HuH-7.5 (cell line): ENCODE measurements around the gene SLC29A3.

ENCODE experiments used
- DNase-seq: peaks from one replicate; pipeline ENCODE4 v3.0.0; 2011; ENCODE audit warnings: low spot score

The SLC29A3 gene

DNA sequence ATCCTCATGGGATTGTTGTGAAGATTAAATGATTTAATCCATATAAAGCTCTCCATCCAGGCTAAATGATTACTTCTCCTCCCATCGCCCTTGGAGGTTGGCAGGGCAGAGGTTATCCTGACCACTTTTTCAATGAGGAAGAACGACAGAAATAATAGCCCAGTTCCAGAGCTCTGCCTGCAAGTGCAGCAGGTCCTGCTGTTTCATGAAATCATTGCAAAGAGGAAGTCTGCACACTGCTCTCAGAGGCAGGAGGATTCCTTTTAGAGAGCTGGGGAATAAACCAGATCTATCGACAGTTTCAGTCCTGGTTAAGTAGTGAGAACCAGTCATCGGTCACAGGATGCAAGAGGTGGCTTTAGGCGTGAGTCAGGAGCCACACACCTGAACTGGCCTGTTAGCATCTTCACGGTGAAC is 52.7 kb downstream of the SLC29A3 start:
- DNase-seq = no peak

DNA sequence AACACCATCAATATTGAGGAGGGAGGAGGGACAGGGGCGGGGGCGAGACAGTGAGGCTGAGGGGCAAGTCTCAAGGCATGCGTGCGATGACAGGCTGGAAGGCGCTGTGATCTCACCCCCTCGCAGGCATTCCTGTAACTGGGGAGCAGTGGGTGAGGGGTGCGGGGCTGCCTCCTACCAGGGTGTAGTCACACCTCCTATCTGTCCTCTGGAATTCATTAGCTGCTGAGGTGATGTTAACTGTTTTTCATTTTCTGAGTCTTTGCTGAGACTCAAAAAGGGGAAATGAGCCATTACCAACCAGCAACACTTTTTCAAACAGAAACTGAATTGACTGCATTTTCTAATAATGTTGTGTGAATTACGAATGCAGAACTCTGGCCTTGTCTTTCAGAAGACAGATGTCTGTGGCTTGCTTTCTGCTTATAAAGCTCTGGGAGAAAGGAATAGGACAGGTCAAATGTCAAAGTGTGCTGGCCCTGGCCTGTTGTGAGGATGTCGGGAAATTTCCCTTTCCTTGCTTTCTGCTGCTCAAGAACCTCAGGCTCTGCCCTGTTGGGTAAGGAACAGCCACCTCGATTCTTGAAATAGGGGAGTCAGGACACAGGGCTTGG is 53.9 kb downstream of the SLC29A3 start:
- no peak for DNase-seq

DNA sequence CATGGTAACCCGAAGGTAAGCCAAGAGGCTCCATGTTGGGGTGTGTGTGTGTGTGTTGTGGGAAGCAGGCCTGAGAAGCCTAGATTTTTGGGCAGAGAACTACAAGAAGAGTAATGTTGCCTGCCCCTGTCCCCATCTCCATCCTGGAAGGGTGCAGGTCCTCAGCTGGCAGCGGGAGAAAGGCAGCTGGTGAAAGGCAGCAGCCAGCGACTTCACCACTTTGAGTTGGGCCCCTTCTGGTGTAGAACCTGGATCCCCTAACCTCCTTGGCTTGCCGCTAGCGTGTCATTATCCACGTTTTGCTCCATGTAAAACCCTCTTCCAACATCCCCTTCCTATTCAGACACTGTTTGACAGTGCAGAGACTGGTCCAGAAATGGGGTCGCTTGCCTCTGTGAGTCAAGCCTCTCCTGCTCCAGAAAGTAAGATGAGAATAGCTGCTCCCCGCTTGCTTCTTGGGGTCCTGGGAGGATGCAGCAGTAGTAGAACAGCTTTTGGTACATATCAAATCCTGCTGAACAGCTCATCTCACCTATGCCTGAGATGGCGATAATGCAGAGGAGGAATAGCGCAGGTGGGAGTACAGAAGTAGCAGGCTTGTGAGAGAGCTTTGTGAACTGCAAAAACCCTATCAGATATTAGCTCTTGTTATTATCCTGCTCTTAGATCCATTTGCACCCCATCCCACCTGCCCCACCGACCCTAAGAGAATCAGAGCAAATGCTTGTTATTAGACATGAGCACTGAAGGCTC is 55.6 kb downstream of the SLC29A3 start:
- no peak for DNase-seq

DNA sequence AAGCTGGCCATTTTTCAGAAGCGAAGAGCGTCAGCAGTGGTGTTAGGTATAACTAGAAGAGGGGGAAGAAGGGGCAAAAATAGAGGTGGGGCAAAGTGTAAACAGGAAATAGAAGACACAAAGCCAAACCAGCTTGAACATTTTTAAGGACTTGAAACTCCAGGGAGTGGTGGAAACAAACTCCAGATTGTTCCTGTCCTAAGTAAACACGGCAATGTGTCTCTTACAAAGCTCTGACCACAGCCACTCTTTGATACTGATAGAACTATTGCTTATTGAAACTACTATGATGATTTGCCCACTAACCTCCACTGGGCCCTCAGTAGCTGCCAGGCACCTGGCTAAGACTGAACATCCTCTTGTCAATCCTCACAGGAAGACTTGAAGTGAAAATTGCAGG is 56.9 kb downstream of the SLC29A3 start:
- no peak for DNase-seq

DNA sequence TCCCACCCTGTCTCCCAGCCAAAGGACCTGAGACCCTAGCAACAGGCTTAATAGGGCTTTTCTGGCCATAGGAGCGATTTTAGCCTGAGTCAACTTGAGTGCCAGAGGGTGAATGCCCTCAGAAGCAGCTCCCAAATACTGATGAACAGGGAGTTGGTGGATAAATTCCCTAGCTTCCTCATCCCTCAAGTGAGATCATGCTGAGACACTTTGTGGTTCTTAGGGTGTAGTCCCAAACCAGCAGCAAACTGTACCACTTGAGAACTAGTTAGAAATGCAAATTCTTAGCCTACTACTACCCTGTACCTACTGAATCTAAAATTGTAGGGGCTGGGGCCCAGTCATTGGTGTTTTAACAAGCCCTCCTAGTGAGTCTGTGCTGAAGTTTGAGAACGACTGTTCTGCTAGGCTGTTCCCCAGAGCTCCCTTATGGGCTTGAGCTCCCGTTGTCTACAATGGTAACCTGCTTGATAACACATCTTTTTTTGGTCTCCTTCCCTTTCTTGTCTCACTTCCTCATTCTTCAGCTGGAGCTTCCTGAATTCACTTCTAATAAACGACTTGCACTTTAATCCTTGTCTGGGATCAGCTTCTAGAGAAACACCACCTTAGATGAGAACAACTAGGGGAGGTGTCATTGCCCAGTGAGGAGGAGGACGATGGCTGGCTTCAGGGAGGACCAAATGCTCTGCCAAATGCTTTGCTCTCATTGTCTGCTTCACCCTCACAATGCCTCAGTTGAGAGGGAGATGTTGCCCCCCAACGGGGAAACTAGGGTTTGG is 59.5 kb downstream of the SLC29A3 start:
- DNase-seq = no peak

DNA sequence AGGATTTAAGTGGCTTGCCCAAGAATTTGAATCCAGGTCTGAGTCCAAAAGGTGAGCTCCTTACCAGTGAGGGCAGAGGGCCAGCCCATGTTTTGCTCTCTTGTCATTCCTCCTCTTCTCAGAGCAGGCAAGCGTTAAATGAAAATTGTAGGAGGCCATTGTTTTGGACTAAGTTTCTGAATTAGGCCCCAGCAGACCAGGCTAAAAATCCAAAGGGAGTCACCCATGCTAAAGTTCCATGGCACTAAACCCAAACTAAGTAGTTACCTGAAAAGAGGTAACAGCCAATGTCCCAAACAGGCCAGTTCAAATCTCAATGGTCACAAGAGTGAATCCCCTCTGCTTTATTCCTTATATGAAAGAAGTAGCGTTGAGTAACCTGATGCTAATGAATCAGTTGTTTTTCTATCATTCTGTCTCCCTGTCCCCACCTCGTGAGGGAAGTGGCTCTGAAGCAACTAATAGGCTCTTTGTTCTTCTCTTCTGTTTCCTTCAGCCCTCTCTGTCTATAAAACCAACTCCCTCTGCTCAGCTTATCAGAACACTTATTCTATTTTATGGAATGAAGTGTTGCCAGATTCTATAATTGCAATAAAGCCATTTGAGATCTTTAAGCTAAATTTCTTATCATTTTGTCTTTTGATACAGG is 60.2 kb downstream of the SLC29A3 start:
- DNase-seq = no peak

DNA sequence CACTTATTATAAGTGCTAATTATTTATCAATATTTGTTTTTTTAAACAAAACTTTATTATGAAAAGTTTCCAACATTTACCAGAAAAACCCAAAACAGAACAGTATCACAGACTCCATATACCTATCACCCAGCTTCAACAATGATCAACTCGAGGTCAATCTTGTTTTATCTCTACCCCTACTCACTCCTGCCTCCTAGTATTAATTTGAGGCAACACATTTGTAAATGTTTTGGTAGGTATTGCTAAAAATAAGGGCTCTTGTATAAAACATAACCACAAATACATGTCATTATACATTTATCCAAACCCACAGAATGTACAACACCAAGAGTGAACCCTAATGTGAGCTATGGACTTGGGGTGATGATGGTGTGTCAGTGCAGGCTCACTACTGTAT is 61.8 kb downstream of the SLC29A3 start:
- DNase-seq = no peak

DNA sequence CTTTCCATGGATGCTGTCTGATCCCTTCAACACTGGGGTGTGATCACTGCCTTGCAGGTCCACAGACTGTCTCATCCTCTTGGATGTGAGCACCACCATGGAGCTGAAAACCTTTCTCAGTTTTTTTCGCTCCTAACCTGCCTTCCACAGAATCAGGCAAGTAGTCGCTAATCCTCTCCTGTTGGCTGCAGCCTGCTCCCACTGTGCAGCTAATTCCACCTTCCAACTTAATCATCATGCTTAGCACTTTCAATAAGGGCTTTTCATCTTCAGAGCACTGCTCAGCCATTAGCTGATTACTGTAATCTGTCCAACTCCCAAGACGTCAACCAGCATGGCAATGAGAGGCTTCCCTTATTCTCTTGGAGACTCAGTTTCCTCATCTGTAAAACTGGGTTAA is 62.6 kb downstream of the SLC29A3 start:
- DNase-seq = no peak

DNA sequence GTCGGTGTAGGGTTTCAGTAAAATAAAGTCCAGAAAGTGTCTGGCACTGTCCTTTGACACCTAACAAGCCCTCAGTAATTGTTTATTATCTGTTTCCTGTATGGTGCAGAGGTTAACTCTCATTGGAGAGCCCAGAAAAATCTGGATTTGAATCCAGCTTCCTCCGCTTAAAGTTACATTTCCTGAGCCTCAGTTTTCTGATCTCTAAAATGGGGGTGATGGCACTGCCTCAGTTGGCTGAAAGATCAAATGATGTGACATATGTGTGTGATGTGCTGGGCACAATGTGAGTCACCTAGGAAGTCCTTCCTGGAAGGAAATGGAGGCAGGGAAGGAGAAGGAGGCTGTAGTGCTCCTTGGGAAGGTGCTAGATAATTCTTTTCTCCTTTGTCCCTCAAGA is 63.0 kb downstream of the SLC29A3 start:
- DNase-seq = no peak

DNA sequence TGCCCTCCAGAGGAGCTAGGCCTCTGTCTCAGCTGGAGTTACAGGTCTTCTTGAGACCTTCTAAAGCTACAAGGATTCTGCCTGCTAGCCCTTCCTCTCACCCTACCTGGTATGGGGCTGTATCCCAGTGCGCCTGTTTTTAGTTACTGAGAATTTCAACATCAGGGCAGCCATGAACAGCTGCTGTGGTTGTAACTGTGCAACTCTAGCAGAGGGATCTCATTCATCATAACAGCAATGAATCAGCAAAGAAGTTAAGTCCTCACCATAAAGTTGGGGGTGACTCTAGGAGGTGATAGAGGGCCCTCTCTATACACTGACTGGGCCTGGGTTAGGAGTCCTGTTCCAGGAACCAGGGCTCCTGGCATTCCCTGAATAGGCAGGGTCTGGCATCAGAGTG is 63.7 kb downstream of the SLC29A3 start:
- DNase-seq = no peak

DNA sequence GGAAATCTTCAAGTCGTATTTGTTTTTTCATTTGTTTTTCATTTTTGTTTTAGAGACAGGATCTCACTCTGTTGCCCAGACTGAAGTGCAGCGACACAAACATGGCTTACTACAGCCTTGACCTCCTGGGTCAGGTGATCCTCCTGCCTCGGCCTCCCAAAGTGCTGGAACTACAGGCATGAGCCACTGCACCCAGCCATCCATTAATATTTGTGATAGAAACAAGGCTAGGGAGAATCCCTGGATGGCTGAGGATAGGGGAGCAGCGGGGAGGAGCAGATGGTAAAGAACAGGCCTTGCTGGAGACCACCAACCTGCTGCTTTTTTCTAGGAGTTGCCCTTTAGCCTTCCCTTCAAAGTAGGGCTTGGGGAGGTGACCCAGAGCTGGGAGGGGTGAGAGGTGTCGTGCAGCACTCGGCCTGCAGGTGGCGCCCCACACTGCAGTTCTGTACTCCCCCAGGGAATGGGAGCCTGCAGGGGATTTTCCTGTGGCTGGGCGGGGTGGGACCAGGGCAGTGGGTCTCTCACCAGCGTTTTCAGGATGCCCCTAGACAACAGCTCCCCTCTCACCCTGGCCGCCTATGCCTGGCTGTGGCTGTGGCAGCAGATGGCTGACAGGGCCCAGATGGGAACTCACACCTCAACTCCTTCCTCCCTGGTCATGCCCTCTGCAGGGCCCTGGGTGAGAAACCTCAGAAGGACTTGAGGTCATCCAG is 65.1 kb downstream of the SLC29A3 start:
- DNase-seq = peak; percentile 62

DNA sequence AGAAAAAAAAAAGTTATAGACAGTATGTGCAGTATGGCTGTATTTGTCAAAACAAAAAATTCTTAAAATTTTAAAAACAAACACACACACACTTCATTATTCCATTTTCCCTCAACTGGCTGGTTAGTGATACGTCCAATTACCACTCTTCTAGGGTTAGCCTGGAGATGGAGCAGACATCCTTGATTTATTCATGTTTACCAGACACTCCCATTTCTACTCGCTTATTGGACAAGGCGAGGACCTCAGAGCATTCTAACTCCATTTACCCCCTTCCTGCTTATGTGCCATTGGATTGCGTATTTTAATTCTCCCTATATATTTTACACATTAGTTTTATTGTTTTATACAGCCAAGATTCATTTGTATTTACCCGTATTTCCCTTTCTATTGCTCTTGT is 69.1 kb downstream of the SLC29A3 start:
- no peak for DNase-seq

DNA sequence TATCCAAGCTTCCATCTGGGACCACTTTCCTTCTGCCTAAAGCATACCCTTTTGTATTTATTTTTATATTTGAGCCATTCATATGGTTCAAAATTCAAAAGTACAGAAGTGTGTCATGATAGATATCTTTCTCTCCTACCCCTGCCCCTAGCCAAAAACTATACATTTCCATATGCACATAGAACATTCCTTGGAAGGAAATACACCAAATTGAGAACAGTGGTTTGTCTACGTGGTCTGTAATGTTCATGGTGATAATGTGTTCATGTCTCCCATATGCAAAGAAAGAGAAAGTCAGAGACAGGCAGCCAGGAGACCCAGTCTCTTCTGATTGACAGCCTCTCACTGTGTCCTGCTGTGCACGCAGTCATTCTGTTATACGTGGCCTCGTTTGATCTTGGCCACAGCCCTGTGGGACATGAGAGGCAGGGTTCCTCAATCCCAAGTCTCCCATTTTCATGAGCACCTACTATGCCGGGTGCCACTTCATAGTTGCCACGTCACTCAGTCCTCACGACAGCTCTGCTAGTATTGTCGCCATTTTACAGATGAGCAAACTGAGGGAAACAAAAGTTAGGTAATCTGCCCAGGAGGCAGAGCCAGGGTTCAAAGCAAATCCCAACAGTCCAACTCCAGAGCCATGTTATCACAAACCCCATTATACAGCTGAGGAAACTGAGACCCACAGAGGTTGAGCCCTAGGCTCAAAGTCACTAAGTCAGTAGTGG is 69.7 kb downstream of the SLC29A3 start:
- DNase-seq = no peak

DNA sequence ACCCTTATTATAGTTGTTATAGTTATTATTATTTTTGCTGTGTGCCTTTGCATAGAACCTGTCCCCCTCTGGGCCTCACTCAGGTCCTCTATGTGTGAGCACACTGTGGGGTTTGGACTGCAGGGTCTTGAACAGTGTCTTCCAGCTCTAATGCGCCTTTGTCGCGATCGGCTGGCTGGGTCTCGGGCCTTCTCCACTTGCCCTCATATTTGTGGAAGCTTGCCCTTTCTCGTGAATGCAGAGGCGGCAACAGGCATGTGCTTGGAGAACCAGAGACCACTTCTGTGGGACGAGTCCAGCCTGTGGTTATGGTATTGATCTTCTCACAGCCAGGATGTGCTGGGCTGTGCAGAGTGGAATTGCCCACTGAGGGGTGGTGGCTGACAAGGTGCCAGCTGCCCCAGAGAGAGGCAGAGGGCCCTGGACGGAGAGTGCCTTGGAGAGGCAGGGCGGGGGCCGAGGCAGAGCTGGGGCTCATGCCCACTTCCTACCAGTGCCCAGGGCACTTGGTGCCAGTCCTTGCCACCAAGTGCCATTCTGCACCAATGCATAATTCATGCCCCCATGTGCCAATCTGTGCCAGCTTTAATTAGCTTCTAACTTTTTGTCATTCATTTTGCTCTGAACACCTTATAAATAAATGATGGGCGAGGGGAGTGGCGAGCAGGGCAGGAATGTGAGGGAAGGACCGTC is 70.9 kb downstream of the SLC29A3 start:
- DNase-seq = no peak

DNA sequence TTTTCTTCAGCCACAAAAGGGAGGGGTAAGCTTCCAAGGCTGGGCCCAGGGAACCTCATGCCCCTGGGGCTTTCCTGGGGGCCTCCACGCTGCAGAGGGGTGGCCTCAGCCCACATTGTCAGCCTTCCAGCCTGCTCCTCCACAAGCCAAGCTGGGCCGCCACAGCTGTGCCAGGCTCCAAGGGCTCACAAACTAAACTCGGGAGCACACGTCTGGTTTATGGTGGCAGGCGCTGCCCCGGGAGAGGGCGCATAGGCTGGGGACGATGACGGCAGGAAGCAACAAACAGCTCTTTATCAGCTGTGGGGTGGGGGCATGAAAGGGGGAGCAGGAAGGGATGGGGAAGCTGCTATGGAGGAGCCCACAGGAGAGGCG is 71.4 kb downstream of the SLC29A3 start:
- no peak for DNase-seq

DNA sequence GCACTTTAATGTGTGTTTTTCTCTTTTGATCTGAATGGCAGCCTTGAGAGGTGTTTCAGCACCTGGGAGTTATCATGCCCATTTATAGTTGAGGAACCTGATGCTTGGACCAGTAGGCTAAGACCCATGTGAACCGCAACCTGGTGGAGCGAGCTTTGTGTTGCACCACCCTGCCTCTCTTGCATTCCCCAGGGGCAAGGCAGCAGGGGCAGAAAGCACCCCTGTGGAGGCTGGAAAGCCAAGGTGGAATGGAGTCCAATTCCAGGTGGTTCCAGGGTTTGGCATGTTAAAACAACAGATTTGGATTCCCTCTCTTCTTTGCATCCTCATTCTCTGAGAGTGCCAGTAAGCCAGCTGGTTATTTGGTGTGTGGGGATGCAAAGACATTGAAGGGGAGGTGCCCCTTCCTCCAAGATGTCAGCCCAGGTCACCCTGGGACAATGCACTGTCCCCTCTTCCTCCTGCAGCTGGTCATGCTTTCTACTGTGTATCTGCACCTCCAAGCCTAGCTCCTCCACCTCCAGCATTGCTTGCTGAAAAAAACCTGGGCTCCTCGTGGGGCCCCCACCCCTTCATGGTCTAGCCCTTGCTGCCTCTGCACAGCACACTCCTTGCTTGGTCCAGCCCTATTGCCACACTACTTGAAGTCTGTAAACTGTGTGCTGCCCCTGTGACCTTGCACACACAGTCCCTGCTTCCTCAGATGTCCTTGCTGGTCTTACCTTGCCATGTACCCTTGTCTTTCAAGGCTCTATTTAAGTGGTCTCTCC is 72.0 kb downstream of the SLC29A3 start:
- DNase-seq = no peak

DNA sequence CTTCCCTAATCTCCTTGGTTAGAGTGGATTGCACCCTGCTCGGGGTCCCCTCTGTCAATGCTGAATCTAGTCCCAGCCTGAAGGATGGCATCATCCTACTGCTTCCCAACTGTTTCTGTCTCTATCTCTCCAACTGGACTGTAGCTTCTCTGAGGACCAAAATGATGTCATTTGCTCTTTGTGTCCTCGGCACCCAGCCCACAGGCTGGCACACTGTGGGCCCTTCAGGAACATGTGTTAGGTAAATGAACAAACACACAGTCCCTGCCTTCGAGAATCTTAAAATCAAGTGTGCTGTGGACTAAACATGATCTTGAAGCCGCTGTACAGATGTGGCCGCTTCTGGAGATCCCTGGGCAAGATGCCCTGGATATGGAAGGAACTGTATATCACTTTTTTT is 72.6 kb downstream of the SLC29A3 start:
- DNase-seq = no peak

DNA sequence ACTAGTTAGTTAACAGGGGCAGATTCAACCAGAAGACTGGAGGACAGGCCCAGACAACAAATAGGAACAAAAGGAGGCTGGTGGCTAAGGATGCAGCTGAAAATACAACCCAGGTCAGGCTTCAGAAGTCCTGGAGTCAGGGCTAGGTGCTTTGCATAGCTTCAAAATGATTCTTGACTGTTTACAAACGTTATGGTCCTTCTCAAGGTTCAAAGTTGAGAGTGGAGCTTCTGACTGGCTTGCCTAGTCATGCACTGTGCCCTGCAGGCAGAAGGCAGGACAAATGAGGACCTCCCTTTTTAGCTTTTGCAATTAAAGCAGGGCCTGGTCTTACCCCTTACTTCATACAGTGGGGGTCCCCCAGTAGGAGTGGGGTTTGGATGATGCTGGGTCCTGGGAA is 73.2 kb downstream of the SLC29A3 start:
- no peak for DNase-seq

DNA sequence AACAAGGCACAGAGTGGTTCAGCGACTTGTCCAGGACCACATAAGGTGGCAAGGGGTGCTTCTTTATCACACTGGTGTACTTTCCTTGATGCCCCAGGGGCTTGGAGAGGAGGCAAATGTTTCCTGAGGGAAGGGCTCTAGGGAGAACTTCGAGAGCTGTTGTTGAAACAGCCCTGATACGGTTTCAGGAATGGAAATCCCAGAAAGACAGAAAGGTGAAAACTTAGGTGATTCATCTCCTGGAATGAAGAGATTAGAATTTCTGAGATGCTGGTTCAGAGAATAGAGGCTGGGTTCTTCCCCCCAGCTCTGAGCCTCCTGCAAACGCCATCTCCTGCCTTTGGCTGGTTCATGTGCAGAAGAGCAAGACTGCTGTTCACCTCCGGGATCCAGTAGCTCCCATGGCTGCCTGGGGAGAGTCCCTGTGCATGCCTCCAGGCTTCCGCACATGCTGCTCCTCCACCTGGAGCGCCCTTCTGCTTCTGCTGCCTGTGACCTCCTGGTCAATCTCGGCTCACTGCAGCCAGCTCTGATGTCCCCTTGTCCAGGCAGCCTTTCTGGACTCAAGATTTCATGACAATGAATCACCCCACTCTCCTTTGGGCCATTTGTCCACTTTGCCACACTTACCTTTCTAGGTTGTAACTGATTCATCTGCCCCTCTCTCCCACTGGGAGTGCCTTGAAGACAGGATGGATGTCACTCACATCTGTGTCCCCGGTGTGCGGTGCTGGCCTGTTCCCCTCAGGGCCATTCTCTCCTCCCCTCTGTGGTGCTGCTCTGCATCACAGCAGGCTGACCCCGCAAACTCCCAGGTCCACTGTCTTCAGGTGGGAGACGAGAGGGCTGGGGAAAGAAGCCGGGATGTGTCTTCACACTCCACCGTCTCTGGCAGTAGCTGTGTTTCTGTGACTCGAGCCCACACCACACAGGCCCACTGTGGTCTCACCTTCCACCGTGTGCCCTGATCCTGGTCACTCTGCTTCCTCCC is 74.0 kb downstream of the SLC29A3 start:
- DNase-seq = no peak
